NCI-H774 (cell line): Measurements from ENCODE around the gene CYP2W1.

Experiments
- DNase-seq: peaks from one replicate; lab custom pipeline; 2025; lab: John Stamatoyannopoulos, UW

Gene CYP2W1

DNA sequence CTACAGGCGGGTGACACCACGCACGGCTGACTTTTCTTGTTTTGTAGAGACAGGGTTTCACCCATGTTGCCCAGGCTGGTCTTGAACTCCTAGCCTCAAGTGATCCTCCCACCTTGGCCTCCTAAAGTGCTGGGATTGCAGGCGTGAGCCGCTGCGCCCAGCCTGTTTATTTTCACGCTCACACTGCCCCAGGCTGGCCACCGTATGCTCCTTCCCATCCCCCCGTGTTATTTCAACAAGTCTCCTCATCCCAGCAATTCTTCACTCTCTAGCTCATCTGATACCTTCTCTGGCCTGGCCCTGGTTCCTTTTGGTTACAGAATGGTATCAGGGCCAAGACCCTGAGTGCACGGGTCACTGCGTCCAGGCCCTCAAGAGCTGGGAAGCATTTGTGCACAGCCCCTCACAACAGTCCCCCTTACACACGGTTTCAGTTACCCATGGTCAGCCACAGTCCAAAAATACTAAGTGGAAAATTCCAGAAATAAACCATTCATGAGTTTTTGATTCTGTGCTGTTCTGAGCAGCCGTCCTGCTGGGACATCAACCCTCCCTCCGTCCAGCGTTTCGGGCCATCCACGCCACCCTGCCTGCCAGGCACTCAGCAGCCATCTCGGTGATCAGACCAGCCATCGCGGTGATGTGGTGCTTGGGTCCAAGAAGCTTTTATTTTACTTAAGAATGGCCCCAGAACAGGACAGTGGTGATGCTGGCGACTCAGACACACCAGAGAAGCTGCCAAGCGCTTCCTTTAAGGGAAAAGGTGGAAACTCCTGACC, 16.5 kb upstream of the CYP2W1 start:
- DNase-seq = no peak

DNA sequence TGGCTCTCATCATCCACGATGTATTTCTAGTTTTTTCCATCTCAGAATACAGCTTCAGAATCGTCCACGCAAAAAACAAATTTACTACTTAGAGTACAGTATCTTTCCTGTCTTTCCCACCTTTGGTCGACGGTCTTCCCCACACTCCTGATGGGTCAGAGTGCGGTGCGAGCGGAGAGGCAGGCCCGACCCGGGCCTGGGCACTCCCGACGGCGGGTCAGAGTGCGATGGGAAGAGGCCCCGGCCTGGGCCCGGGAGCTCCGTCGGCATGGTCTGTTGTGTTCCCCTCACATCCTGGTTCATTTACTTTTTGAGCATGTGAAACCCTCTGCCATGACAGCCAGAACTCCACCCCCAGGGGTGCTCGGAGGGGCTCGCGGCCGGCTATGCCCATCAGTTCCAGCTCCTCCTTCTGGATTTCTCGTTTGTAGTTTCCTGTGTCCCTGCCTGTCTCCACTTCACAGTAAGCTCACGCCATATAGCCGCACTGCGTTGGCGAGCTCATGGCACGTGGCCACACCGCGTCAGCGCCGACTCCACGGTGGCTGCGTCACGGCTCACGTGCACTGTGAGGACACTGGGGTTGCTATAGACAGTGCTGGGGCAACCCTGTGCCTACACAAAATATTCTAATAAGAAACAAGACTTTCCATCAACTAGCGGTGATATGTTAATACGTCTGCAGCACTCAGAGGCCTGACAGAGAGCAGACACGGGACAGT, 15.5 kb upstream of the CYP2W1 start:
- DNase-seq = no peak

DNA sequence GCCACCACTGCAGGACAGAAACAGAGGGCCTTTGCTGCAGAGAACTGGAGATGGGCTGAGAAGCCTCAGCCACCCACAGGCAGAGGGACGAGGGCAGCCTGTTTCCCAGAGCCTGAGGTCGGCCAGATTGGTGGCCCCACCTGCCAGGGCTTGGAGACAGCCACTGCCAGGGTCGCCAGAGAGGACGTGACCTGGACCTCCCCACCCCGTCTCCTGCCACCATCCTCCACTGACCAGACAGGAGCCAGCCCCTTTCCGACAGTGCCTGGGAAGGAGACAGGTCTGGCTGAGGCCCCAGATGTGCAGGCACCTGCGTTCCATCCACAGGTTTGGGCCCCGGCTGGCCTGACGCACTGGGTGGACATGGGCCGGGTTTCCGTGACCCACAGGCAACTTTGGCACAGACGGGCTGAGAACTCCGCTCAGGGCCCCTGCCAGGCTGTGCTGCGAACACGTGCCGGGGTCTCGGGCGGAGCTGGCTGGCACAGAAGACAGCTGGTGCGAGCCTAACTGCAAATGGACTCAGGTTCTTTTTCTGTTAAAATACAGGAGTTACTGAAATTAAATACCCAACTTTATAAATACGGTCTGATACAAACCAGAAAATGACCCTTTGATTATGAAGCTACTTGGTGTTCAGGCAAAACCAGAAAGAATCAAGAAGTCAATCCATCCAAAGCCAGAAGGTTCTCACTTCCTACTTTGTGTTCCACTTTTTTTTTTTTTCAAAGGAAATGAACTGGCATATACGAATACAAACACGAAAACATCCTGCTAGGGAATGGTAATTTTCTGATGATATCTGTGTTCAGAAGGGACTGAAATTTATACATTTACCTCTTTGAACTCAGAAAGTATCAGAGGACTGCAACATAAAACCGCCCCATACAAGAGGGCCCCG, 14.5 kb upstream of the CYP2W1 start:
- no peak for DNase-seq

DNA sequence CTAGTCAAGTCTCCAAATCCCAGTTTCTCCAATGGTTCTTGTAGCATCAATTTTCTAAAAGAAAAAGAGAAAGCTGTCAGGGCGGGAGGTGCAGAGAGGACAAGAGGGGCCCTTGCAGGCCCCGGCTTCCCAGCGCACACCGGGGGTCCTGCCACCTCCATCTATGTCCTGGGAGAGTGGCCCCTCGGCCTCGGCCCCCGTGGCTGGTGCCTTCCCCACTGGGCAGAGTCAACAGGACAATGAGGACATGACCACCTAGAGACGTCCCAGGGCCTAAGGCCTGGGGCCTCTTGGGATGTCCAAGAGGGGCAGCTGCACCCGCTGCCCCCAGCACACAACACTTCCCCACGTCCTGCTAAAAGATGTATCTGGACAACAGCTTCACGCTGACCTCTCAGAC, 13.6 kb upstream of the CYP2W1 start:
- no peak for DNase-seq

DNA sequence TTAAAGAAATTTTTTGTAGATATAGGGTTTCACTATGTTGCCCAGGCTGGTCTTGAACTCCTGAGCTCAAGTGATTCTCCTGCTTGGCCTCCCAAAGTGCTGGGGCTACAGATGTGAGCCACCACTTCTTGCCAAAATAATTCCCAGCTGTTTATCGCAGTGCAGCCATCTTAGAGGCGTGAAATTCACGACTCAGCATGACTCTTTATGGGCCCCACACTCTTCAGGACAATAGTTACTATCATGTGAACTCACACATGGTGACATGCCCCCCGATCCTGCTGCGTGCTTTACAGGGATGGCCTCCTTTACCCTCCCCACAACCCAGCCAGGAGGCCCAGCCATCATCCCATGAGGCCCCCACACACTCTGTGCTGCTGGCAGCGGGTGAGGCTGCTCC, 12.2 kb upstream of the CYP2W1 start:
- DNase-seq = no peak

DNA sequence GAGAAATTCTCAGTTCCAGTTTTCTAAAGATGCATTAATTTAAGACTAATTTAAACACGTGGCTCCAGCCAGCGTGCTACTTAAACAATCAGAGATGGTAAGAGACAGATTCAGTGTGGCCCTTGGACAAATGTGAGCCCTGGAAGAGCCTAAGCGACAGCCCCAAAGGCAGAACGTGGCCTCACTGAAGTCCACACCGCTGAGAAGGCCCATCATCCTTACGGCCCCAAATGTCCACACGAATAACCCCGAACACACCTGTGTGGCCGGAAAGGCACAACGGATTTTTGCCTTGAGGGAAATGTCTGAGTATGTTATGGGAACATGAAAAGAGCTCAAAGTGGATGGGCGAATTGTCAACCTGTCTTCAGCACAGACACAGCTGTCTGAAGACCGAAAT, 10.9 kb upstream of the CYP2W1 start:
- DNase-seq = no peak

DNA sequence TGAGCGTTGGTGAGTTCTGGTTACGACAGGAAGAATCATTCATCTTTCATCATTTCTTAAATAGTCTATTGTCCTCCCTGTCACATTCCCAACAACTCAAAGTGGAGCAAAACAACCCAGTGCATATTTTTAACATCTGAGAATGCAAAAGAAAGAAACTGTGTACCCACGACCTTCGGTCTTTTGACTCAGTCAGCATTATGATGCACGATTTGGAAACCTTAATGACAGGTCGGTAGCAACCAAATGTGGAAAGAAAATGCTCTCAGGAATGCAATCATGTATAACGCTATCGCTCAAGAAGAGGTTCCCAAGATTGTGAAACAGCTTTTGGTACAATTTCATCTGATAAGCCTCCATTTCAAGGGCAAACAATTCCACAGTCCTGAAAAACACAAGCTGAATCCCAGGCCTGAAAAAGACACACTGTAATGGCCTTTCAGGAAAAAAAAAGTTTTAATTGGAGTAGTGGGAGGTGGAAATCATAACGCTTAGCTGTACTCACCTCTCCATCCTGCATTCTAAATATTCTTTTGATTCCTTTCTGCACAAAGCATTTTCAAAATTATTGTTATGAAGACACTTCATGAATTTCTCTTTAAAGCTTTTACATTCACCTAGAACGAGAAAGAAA, 10.2 kb upstream of the CYP2W1 start:
- no peak for DNase-seq

DNA sequence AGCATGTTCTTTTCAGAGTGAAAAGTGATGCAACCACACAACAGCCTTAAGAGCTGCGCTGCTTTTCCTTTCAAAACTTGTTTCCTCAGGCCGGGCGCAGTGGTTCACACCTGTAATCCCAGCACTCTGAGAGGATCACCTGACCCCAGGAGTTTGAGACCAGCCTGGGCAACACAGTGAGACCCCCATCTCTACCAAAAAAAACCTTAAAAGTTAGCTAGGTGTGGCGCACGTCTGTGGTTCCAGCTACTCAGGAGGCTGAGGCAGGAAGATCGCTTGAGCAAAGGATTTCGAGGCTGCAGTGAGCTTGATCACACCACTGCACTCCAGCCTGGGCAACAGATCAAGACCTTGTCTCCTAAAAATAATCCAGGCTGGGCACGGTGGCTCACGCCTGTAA, 9.7 kb upstream of the CYP2W1 start:
- DNase-seq = no peak

DNA sequence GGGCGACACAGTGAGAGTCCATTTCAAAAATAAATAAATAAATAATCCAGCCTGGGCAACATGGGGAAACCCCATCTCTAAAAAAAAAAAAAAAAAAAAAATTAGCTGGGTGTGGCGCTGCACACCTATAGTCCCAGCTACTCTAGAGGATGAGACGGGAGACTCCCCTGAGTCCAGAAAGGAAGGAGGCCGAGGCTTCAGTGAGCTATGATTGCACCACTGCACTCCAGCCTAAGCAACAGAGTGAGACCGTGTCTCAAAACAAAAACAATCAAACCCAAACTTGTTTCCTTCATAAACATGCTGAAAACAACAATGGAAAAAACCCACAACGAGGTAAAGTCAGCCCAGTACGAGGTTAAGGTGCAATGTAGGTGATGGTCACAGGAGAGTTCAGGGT, 8.8 kb upstream of the CYP2W1 start:
- no peak for DNase-seq

DNA sequence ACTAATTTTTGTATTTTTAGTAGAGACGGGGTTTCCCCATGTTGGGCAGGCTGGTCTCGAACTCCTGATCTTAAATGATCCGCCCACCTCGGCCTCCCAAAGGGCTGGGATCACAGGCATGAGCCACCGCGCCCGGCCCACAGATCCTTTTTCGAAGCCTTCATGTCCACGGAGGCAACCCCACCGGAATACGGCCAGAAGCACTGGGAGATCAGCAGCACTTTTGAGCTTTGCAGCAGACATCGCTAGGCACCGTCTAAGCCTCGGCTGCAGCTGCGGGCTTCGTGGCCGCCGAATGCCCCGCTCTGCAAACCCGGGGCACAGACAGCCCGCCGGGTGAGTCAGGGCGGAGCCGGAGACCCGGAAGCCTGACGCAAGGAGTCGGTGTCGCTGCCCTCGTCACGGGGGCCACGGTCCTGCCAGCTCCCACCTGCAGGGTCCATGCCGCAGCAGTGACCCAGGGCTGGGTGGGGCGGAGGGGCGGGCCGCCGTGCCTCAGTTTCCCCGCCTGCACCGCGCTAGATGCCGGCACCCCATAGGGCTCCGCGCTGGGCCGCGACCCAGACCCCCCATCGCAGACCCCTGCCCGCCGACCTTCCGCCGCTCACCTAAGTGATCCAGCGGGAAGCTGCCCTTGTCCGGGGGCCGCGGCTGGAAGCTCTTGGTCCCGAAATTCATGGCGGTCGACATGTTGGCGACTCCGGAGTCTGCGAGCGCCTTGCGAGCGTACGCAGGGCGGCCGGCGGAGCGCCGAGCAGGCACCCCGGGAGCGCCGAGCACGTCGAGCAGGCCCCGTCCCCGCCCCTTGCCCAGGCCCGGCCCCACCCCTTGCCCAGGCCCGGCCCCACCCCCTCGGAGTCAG, 7.9 kb upstream of the CYP2W1 start, which contains the start of gene COX19:
TSS of gene COX19 (minus strand) at position 730 of the 862 bp plus-strand sequence. CDS start at position 690, 40 bp downstream.
- DNase-seq = peak; percentile 86

DNA sequence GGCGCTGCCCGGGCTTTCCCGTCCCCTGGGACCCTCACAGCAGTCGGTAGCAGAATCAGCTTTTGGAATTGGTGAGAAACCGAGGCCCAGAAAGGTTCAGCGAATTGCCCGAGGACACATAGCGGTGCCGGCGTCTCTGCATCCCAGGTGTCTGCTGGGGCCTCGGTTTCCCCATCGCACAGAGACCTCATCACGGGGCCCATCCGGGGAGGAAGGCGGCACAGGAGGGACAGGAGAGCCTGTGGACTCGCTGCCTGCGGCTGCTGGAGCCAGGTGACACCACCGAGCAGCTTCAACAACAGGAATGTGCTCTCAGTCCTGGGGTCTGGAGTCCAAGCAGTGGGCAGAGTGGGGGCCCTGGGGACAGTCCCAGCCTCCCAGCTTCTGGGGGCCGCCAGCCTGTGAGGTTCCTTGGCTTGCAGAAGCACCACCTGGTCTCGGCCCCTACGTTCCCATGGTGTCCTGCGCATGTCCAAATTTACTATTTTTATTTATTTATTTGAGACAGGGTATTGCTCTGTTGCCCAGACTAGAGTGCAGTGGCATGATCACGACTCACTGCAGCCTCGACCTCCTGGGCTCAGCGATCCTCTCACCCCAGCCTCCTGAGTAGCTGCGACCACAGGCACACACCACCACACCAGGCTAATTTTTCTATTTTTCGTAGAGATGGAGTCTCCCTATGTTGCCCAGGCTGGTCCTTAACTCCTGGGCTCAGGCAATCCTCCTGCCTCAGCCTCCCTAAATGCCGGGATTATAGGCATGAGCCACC, 7.1 kb upstream of the CYP2W1 start:
- no peak for DNase-seq

DNA sequence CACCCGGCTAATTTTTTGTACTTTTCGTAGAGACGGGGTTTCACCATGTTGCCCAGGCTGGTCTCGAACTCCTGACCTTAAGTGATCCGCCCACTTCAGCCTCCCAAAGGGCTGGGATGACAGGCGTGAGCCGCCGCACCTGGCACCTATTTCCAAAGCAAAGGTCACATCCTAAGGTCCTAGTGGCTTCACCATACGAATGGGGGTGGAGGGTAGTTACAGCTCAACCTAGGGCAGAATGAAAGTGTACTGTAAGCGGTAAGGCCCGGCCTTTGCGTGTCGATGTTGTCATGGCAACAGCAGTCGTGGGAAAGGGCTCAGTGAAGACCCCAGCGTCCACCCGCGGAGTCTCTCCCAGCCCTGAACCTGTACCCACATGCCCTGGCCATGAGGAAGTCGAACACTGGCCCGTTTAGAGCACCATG, 6.1 kb upstream of the CYP2W1 start:
- no peak for DNase-seq

DNA sequence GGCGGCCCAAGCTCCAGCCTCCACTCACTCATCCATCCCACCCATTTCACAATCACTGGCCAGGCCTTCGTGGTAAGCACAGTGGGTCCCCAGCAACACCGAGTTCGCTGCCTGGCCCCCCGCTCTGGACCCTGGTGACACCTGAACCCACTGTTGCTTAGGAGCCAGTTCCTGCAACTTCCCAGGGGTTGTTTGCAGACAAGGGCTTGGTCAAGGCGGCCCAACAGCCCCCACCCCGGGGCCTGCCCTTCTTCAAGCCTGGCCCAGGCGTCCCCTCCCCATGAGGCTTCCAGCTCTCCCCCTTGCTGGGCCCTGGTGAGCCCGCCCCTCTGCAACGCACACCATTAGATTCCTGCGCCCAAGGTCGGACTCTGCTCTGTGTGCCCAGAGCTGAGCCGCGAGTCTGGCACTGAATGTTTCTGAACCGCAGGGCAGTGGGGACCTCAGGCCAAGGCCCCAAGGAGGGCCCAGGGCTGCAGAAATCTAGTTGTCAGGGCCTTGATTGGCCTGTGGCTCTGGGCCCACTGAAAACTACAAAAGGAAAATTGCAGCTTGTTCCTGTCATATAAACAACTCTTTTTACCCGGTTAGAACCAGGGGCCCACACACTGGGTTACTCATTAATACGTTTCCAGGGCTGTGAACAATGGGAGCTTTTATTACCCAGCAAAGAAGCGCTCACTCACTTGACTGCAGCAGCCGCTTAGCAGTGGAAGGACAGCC, 5.5 kb upstream of the CYP2W1 start:
- no peak for DNase-seq

DNA sequence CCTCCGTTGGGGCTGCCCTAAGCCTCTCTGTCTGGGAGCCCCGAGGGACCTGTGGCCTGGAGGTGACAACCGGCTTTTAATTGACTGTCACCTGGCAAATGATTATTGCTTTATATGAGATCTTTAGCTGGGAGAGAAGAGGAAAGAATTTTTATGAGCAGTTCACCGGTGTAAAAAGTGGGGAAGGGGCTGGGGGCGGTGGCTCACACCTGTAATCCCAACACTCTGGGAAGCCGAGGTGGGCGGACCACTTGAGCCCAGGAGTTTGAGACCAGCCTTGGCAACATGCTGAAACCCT, 5.0 kb upstream of the CYP2W1 start:
- DNase-seq = no peak

DNA sequence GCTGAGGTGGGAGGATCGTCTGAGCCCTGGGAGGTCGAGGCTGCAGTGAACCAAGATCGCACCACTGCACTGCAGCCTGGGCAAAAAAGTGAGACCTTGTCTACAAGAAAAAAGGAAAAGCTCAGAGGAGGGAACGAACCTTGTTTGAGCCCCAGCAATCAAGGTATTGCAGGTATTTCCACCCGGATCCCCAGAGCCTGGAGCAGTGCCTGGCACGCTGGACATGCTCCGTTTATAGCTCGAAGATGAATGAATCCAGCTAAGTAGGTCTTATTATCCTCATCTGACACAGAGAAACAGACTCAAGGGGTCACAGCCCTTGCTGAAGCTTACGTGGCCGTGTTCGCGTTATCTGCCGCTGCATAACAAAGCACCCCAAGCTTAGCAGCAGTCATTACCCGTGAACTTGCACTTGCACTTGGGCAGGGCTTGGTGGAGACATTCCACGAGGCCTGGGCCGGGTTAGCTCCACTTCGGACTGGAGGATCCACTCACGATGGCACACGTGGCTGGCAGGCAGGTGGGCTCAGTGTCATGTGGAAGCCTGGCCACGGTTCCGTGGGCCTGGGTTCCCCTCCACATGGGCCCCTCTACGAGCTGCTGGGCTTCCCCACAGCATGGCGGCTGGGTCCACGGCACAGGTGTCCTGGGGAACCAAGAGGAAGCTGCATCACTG, 4.4 kb upstream of the CYP2W1 start:
- no peak for DNase-seq

DNA sequence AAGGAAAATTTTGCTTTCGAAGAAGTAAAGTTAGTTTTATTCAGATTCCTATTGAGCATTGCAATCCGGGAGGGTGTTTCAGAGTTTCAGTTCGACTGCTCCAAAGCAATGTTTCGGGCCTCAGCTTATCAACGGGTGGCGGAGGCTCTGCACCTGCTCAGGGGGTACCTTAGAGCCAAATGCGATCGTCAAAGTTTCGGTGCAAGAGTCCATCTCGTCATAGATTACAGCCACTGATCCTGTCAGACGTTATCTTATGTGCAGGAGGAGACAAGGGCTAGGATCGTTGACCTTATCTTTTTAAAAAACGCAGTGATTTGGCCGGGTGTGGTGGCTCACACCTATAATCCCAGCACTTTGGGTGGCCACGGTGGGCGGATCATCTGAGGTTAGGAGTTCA, 3.8 kb upstream of the CYP2W1 start:
- DNase-seq = no peak

DNA sequence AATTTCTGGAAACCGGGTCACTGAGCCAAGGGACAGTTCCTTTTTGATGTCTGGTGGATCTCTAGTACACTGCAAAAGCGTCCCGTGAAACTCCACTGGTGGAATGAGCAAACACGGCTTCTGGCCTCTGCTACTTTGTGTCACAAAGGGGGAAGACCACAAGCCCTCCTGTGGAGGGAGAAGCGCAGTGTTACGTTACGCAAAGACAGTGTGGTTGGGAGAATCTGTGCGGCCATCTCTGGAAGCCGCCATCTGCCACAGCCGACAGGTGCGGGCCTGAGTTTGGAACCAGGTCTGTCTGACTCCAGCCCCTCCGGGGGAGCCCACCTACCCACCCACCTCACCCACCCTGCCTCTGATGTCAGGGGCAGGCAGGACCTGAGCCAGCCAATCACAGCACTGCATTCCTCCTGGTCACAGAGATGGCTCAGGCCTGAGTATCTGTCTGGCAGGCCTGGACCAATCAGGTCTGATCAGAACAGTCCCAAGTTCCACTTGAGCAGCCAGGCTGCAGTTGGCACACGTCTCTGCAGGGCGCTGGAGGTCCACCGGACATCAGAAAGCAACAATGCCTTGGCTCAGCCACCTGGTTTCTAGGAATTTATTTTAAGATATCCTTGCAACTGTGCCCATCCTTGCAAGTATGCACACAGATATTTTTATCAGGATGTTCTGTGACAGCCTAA, 3.0 kb upstream of the CYP2W1 start:
- no peak for DNase-seq

DNA sequence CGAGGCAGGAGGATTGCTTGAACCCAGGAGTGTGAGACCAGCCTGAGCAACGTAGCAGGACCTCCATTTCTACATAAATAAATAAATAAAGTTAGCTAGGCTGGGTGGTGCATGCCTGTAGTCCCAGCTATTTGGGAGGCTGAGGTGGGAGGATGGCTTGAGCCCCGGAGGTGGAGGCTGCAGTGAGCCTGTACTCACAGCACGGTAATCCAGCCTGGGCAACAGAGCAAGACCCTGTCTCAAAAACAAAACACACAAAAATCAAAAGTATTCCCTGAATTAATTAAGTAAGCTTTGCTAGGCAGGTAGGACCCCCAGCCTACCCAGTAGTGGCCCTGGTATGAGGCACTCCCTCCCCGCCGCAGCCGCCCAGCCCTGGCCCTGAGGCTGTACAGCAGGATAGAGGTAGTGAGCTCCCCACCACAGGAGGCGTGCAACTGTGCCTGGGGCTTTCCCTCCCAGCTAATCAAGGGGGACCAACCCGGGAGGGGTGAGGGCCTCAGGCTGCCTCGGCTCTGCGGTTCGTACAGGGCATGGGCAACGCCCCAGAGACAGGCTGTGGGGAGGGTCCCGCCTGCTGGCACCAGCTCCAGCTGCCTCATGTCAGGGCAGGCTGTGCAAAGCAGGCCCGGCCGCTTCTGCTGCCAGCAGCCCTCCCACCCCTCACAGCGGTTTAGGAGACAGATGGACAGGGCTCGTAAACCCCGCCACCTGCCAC, 1.0 kb upstream of the CYP2W1 start:
- no peak for DNase-seq
